Endometrial microvascular endothelial cells (primary cell): ENCODE measurements around the gene CDKN2AIPNL. TPM values are rescaled to one million over a fixed set of nuclear protein-coding genes. Genes with fewer than 3 reads are reported as not detected.
"Not testable (repeated sequence)": the region's sequence is repeated elsewhere in the genome, so short reads cannot be mapped to it uniquely, and the experiment has no call there.

ENCODE experiments used
- in situ Hi-C: cut with HindIII; loops from 2 replicates; pipeline ENCODE4 v1.10.0; 2017; ENCODE audit warnings: low sequenced_read_pairs, low pct_unique_long_range_greater_than_20kb; ENCODE audit errors: inconsistent ontology term
- total RNA-seq: library from RNA; depleted of rRNA; stranded (reverse); fragments of >200 nt; gene quantifications from one replicate; pipeline ENCODE4 v1.2.3, GENCODE V29; 2015; ENCODE audit errors: inconsistent ontology term

Gene CDKN2AIPNL
- total RNA-seq, 1 donor from 2014 or later, result 41.1 TPM

DNA sequence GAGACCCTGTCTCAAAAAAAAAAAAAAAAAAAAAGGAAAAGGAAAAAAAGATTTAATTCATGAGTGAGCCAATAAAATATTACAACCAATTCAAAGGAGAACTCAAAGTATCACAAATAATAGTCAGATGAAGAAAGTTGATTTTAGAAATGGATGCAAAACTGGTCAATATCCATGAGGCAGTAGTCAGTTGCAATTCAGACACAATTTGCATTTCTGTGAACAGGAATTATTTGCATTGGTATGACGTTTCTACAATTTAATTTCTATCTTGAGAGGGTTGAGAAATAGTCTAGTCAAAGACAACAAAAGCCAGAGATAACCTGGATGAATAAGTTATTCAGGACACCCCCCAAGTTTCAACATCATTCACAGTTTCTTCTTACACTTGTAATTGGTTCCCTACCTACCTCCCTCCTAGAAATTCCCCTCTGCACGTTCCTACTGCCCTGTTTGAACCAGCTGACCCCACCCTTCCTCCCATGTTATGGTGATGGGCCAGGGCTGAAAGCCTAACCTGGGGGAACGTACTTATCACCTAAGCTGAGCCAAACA is 28.6 kb upstream of the CDKN2AIPNL start:
- in situ Hi-C loops, result no loop called here

DNA sequence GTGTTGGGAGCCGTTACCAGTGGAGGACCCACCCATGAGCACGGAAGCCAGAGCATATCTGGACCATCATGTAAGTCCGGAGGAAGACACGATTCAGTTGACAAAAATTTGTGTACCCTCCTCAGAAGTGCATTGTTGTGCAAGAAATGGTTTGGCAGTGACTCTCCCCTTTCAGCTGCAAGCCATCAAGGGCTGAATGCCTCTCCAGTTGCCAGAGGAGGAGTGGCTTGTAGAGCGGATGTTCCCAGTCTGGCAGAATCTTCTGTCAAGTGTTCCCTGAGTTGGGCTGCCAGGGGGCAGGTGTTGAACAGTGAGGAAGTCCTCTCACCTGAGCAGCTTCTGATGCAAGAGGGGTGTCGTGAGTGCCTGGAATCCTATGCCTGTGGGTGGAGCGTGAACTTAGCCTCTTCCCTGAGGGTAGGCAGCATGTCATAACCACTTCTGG is 27.6 kb upstream of the CDKN2AIPNL start:
- in situ Hi-C loops, result no loop called here

DNA sequence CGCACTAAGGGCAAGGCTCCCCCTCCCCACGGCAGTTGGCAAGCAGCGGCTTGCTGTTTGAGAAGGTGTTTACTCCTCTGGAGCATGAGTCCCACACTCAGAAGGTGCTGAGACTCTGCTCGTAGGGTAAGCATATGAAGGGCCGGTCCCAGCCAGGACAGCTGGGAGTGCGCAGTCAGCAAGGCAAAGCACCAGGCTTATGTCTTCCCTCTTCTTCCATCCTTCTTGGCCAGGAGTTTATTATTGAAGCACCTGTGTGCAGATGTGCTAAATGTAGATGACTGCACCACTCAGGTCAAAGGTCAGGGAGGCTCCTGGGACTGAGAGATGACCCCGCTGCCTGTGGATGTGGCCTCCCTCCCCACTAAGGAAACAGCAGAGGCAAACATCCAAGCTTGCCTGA is 27.0 kb upstream of the CDKN2AIPNL start:
- in situ Hi-C loops, result no loop called here

DNA sequence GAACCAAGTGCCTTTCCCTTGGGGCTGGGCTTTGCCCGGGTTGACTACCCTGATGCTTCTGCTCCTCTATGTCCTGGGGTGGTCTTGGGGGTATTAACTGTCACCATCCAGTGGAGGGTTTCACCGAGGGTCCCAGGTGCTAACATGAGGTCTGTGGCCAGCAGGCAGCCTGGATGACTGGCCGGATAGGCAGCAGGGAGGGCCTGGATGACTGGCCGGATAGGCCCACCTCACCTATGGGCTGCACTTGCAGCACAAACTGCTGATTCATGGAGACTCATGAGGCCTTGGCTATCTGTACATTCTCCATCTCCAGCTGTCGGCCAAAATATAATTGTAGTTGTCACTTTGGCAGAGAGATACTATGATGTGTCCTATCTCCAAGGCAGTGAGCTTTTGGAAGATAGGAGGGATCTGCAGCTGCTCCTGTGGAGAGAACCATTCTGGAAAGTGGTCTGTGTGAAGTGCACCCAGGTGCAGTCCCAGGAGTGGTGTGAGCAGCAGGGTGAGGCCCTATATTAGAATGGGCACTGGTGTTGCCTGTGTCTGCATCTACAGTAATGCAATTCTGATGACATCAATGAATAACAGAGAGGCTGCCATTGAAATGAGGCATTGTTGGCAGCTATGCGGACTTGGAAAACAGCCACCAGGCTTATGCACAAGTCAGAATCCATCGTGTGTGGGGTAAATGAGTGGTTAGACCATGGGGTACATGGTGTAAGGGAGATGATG is 26.3 kb upstream of the CDKN2AIPNL start:
- in situ Hi-C loops, result no loop called here

DNA sequence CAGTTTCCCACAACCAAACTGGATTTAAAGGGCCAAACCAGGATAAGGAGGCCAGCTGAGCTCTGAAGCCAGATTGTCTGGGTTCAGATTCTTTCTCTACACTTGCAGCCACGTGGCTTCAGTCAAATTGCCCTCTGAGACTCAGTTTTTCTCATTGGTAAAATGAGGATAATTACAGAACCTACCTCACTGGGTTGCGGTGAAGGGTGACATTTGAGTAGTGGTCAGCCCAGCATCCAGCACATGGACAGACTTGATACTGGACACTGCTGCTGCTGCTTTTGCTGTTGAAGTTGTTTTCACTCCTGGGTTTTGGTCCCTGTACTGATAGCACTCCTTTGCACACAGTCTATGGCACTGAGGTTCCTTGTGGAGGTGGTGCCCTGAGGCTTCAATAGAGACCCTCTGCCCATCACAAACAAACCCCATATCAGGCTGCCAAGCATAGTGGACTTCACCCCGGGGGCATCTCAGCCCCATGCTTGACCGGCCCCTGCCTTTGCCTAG is 25.7 kb upstream of the CDKN2AIPNL start:
- in situ Hi-C loops, result no loop called here

DNA sequence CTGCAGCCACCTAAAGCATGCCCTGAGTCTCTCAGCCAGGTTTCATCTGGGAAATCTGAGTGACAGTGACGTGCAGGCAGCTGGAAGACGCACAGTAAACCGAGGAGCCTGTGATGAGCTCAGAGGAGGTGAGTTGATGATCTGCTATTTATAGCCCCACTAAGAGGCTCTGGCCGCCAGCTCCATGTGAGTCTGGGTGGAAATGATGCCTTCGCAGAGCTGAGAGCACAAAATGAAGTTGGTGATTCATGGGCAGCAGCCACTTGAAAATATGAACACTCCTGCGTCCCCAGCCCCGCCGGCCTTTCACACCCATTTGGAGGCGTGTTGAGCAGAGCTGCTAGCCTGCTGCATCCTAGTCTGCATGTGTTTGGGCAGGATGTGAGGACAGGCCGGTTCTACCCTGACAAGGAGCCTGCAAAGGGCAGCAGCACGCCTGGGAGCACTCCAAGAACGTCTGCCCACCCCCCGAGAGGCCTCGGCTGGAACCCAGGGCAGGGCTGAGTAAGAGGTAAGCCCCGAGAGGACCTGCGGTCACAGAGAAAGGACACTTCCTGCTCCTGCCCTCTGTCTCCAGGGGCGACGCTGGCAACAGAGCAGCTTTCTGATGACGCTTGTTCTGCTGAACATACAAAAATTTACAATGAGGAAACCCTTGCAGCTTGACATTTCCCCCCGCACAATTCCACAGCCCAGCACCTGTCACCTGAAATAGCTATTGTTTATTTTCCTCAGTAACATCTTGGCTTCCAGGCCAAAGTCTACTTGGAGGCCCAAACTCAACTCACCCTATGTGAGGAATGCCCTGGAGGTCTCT is 25.1 kb upstream of the CDKN2AIPNL start:
- in situ Hi-C loops, result no loop called here

DNA sequence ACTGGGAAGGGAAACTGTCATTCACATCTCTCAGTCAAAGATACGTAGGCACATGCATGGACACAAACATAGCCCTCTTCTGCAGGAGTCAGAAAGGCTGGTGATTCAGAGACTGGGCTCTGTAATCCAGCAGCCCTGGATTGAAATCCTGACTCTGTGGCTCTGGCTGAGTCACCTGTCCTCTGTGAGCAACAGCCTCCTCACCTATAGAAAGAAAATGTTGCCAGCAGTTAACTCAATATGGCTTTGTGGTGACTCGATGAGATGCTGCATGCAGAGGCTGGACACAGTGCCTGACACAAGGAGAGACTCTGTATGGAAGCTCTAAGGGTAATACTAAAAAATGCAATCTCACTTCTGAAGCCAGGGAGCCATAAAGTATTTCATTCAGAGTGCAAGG is 23.9 kb upstream of the CDKN2AIPNL start:
- in situ Hi-C loops, result no loop called here

DNA sequence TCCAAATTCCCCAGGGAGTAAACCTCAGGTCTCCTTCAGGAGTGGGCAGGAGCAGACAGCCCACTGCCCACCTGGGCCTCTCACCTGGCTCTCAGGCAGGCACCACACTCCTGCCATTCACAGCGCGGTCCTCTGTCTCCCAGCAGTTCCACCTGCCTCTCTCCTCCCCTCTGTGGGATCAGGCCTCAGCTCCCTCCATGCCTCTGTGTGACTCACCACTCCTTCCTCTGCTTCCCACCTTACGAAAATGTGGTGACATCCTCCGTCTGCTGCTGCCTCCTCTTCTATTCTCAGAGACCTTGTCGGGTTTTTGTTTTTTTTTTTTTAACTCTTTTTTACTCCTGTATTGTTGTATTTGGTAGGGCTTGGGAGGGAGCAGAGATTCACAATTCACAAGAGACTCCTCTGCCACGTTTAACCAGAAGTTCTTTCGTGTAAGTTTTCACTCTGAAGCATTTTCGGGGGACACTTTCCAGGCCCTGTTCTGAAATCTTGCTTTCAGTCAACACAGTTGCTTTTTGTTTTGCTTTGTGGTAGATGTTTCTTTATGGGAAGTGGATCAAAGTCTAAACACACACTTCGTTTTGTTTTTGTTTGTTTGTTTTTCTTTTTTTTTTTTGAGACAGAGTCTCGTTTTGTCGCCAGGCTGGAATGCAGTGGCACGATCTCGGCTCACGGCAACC is 21.1 kb upstream of the CDKN2AIPNL start:
- in situ Hi-C loops, result no loop called here

DNA sequence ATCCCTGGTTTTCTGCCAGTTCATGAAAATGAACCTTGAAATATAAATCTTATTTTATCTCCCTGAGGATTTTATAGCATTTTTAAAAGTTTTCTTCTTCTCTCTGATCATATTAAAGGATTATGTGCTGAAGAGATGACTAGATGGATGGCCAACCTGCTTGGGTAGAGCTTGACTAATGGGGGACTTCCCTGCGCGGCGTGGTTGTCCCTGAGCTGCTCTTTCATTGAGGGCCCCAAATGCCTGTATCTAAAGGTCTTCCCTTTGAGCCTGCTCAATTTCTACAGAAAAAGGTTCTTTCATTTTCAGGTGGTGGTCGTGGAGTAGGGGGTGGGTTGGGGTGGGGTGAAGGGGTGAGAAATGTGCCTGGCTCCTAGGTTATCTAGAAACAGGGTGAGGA is 20.5 kb upstream of the CDKN2AIPNL start:
- in situ Hi-C loops, result no loop called here

DNA sequence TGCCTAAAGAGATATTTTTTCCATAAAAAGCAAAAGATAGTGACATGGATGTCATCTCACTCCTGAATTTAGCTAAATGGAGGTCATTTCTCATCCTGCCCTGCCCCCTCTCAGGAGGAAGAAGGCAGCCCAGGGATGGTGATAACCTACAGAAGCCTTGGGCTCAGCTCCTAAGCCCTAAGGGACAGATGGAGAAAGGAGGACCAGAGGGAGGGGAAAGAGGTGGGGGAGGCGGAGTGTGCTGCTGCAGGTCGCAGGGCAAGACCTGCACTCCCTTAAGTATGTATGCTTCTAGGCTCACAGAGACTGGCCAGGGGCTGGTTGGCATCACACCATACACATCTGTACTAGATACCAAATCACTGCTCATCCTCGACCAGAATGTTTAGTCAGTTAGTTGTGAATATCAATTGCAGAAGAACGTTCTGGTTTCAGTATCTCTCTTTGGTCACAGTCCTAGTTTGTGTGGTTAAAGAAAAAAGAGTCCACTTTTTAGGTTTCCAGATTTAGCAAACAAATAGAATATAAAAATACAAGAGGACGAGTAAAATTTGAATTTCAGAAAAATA is 18.4 kb upstream of the CDKN2AIPNL start:
- in situ Hi-C loops, result no loop called here

DNA sequence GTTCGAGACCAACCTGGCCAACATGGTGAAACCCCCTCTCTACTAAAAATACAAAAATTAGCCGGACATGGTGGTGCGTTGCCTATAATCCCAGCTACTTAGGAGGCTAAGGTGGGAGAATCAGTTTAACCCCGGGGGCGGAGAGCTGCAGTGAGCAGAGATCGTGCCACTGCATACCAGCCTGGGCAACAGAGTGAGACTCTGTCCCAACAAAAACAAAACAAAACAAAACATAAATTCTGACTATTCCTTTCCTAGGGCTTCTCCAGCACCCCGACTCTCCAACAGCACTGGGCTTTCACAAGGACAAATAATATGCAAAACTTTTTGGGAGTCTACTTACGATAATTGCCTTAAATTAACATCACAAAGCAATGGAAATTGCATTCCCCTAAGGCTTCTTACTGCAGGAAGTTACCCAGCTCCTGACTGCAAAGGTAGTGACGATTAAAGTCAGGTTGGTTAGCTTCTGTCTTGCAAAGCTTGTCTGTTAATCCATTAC is 15.9 kb upstream of the CDKN2AIPNL start:
- in situ Hi-C loops, result no loop called here

DNA sequence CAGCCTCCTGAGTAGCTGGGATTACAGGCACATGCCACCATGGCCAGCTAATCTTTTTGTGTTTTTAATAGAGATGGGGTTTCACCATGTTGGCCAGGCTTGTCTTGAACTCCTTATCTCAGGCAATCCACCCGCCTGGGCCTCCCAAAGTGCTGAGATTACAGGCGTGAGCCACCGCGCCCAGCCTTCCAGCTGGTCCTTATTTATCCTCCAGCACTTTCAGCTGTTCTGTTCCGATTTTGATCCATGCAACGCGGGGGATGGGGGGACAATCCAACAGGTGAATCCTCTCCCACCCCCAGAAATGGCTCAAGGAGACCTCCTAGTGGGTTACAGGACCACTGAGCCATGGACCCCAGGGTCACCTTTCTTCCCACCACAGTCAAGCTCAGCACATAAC is 14.7 kb upstream of the CDKN2AIPNL start:
- in situ Hi-C loops, result no loop called here

DNA sequence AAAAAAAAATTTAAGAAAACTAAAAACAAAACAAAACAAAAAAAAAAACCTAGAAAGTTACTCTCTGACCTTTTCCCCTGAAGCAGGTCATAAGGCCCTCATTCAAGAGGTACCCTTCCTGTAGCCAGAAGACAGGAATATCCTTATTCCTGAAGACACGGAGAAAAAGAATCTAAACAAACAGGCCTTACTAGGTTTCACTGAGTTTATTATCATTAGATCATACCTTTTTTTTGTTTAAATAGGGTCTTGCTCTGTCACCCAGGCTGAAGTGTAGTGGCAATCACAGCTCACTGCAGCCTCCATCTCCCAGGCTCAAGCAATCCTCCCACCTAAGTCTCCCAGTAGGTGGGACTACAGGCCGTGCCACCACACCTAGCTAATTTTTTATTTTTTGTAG is 11.7 kb upstream of the CDKN2AIPNL start:
- in situ Hi-C loops, result no loop called here

DNA sequence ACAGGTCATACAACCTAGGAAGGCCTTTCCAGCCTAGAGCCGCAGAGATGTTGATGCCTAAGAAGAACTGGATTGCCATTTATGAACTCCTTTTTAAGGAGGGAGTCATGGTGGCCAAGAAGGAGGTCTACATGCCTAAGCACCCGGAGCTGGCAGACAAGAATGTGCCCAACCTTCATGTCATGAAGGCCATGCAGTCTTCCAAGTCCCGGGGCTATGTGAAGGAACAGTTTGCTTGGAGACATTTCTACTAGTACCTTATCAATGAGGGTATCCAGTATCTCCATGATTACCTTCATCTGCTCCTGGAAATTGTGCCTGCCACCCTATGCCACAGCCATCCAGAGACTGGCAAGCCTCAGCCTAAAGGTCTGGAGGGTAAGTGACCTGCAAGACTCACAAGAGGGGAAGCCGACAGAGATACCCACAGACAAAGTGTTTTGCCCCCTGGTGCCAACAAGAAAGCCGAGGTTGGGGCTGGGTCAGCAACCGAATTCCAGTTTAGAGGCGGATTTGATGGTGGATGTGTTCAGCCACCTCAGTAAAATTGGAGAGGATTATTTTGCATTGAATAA is 11.2 kb upstream of the CDKN2AIPNL start:
- in situ Hi-C loops, result no loop called here

DNA sequence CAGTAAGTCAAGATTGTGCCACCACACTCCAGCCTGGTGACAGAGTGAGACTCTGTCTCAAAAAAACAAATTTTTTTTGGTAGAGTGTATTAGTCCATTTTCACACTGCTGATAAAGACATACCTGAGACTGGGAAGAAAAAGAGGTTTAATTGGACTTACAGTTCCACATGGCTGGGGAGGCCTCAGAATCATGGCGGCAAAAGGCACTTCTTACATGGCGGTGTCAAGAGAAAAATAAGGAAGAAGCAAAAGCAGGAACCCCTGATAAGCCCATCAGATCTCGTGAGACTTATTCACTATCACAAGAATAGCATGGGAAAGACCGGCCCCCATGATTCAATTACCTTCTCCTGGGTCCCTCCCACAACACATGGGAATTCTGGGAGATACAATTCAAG is 9.4 kb upstream of the CDKN2AIPNL start:
- in situ Hi-C loops, result not testable (repeated sequence)

DNA sequence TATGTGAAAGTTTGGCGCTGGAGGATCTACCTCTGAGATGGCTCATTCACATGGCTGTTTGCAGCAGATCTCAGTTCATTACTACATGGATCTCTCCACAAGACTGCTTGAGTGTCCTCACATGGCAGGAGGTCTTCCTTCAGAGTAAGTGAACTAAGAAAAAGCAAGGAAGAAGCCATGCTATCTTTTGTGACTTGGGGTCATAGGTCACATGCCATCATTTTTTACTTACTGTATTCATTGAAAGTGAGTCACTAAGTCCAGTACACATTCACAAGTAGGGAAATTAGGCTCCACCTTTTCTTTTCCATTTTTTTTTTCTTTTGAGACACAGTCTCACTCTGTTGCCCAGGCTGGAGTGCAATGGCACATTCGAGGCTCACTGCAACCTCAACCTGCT is 8.7 kb upstream of the CDKN2AIPNL start:
- in situ Hi-C loops, result no loop called here

DNA sequence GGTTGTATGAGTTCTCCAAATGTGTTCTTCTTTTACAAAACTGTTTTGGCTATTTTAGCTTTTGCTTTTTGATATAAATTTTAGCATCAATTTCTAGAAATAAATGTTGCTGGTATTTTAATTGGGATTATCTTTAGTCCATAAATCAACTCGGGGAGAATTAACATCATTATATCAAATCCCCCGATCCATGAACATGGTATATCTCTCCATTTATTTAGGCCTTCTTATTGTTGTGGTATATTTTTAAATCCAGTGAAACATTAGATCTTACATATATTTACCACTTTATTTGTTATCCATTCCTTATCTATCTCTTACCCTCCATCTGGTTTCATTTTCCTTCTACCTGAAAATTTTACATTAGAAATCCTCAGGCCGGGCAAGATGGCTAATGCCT is 7.3 kb upstream of the CDKN2AIPNL start:
- in situ Hi-C loops, result no loop called here

DNA sequence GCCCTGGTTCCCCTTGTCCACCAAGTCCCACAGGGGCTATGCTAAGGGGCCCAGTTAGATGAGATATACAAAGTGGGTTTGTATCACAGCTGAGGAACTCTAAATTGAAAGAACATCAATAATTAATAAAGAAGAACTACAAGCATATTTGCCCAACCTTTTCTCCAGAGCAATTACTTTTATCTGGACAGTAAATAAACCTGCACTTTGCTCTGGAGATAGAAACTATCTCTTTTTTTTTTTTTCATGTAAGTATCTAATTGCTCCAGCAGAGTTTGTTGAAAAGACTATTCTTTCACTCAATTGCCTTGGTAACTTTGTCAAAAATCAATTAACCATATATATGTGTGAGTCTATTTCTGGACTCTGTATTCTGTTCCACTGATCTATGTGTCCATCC is 6.0 kb upstream of the CDKN2AIPNL start:
- in situ Hi-C loops, result no loop called here
